Activated CD4-positive, CD25-positive, alpha-beta regulatory T cell treated with anti-CD3 and anti-CD28 coated beads, Interleukin-2, amount 50 U/mL, for 24 hours (primary cell): ENCODE data around the gene CSTA.

Experiments
- ATAC-seq, 2 donors: fragments of 150-1000 bp; cut with Tn5 transposase; one replicate each; pipeline ENCODE4 v1.10.0; 2021; ENCODE audit warnings: mild to moderate bottlenecking in 1 of 2, moderate library complexity in 1 of 2

The CSTA gene

GRCh38 chr3:122322095-122323075, 2.7 kb upstream of the CSTA start:
- ATAC-seq, result peak in 1 of 2 donors; percentile 51

GRCh38 chr3:122325769-122326168, 721 bp downstream of the CSTA start:
- ATAC-seq, result no peak

- no peak for ATAC-seq
Measured at GRCh38 chr3:122331886-122332285, 6.8 kb downstream of the CSTA start.

- ATAC-seq, result no peak
Measured at GRCh38 chr3:122332551-122332950, 7.5 kb downstream of the CSTA start.

GRCh38 chr3:122342803-122343202, 17.8 kb downstream of the CSTA start:
- ATAC-seq, result no peak

- ATAC-seq, result no peak
Measured at GRCh38 chr3:122343654-122344053, 18.6 kb downstream of the CSTA start.

GRCh38 chr3:122349171-122349570, 24.1 kb downstream of the CSTA start:
- ATAC-seq, result no peak

- no peak for ATAC-seq
Measured at GRCh38 chr3:122350814-122351418, 25.9 kb downstream of the CSTA start.

- no peak for ATAC-seq
Measured at GRCh38 chr3:122351612-122352011, 26.6 kb downstream of the CSTA start.

- no peak for ATAC-seq
Measured at GRCh38 chr3:122353215-122353614, 28.2 kb downstream of the CSTA start.

- ATAC-seq, result no peak
Measured at GRCh38 chr3:122353893-122354401, 28.9 kb downstream of the CSTA start.

- no peak for ATAC-seq
Measured at GRCh38 chr3:122355612-122356011, 30.6 kb downstream of the CSTA start.

- no peak for ATAC-seq
Measured at GRCh38 chr3:122356402-122356801, 31.4 kb downstream of the CSTA start.

GRCh38 chr3:122357828-122358702, 33.0 kb downstream of the CSTA start:
- no peak for ATAC-seq

GRCh38 chr3:122358703-122359032, 33.6 kb downstream of the CSTA start:
- no peak for ATAC-seq

- no peak for ATAC-seq
Measured at GRCh38 chr3:122362026-122362425, 37.0 kb downstream of the CSTA start.

- no peak for ATAC-seq
Measured at GRCh38 chr3:122364490-122364889, 39.4 kb downstream of the CSTA start.

GRCh38 chr3:122365073-122365472, 40.0 kb downstream of the CSTA start:
- peak; percentile 41 to 46 for ATAC-seq

- peak in 1 of 2 donors; percentile 70 for ATAC-seq
Measured at GRCh38 chr3:122365582-122366378, 40.7 kb downstream of the CSTA start.

GRCh38 chr3:122366379-122366749, 41.3 kb downstream of the CSTA start:
- ATAC-seq, result no peak

- ATAC-seq, result no peak
Measured at GRCh38 chr3:122374034-122374433, 49.0 kb downstream of the CSTA start.

GRCh38 chr3:122377975-122378374, 52.9 kb downstream of the CSTA start:
- ATAC-seq, result no peak
